ENCODE measurements around the gene DAP.

Gene DAP

GRCh38 chr5:10709409-10709808 is 51.6 kb downstream of the DAP start:
- DNase-seq: no peak

- no peak for DNase-seq
Observed at GRCh38 chr5:10708189-10708944, 52.7 kb downstream of the DAP start.

GRCh38 chr5:10707198-10708142 is 53.6 kb downstream of the DAP start:
- no peak for DNase-seq

GRCh38 chr5:10706326-10706725 is 54.7 kb downstream of the DAP start:
- no peak for DNase-seq

GRCh38 chr5:10705747-10706146 is 55.3 kb downstream of the DAP start:
- no peak for DNase-seq

GRCh38 chr5:10704949-10705621 is 55.9 kb downstream of the DAP start:
- DNase-seq: peak in 2 of 5 experiments; percentile 20 to 32

GRCh38 chr5:10703676-10704075 is 57.4 kb downstream of the DAP start:
- no peak for DNase-seq

GRCh38 chr5:10702911-10703491 is 58.0 kb downstream of the DAP start:
- DNase-seq: no peak

GRCh38 chr5:10702040-10702629 is 58.9 kb downstream of the DAP start:
- no peak for DNase-seq

- peak in 1 of 5 experiments; percentile 27 for DNase-seq
Observed at GRCh38 chr5:10701567-10702039, 59.4 kb downstream of the DAP start.

- no peak for DNase-seq
Observed at GRCh38 chr5:10700516-10700915, 60.5 kb downstream of the DAP start.

- no peak for DNase-seq
Observed at GRCh38 chr5:10699987-10700386, 61.0 kb downstream of the DAP start.

- no peak for DNase-seq
Observed at GRCh38 chr5:10699281-10699874, 61.7 kb downstream of the DAP start.

GRCh38 chr5:10695759-10696543 is 65.1 kb downstream of the DAP start:
- no peak for DNase-seq

- DNase-seq: no peak
Observed at GRCh38 chr5:10695055-10695649, 65.9 kb downstream of the DAP start.

- DNase-seq: no peak
Observed at GRCh38 chr5:10691826-10692785, 68.9 kb downstream of the DAP start.

GRCh38 chr5:10690460-10691440 is 70.3 kb downstream of the DAP start:
- no peak for DNase-seq
